ENCODE measurements around the gene CERS6.

CERS6 gene

DNA sequence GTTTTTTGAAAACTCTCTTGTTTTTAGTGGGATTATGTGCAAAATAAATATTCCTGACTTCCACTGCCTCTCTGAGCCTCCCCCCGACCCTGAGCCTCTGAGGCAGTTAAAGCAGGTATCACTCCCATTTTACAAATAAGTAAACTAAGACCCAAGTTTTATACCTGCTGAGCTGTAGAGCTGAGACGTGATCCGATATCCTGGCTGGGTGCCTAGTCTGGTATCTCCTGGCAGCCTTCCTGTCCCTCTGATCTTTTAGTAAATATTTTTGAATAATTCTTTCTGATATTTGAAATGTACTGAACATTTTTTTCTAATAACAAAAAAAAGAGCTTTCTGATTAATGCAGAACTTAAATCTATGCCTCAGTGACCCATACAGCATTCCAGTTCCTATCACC is 238.1 kb downstream of the CERS6 start:
- no peak for TF ChIP-seq CTCF (IDR thresholded peaks at IDR 0.05)
- TF ChIP-seq ZFX (IDR thresholded peaks at IDR 0.05; ENCODE audit: borderline replicate concordance): no peak

DNA sequence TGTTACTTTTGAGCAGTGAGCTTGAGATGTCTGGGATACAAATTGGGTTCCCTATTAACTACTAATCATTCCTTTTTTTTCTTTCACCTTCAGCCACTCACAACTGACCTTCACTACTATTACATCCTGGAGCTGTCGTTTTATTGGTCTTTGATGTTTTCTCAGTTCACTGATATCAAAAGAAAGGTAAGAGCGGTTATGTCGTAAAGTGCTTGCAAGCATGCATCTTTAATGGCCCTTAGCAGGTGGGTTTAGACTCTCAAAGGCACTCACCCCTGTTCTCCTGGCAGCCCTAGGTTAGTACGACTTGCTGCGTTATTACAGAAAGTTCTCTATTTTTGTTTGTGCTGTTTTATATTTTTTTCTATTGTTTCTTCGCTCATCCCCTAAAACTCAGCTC is 238.8 kb downstream of the CERS6 start:
- no peak overlapping the region for H3K27ac ChIP-seq

More for the DNA sequence above, 238.1 kb downstream of the CERS6 start:
- no peak overlapping the region for H3K27ac ChIP-seq

DNA sequence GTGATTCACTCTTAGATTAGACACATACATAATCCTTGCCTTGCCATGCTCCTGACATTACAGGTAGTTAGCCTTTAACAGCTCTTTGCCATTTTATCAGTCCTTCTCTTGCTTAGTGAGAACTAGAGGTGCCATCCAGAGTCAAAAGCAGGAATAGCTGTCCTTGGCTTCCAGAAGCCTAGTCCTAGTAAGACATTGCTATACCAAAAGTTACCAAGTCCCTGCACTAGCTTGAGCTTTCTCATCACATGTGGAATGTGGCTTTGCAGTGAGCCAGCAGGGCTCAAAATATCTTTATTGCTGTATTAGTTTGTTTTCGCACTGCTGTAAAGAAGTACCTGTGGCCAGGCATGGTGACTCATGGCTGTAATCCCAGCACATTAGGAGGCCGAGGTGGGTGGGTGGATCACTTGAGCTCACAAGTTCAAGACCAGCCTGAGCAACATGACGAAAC is 241.6 kb downstream of the CERS6 start:
- no peak for TF ChIP-seq CTCF (IDR thresholded peaks at IDR 0.05)
- no peak for TF ChIP-seq ZFX (IDR thresholded peaks at IDR 0.05; ENCODE audit: borderline replicate concordance)

More for the DNA sequence above, 238.8 kb downstream of the CERS6 start:
- TF ChIP-seq ZFX (IDR thresholded peaks at IDR 0.05; ENCODE audit: borderline replicate concordance): no peak
- TF ChIP-seq CTCF (IDR thresholded peaks at IDR 0.05): no peak

GRCh38 chr2:168698969-168699368 is 242.9 kb downstream of the CERS6 start:
- no peak overlapping the region for H3K27ac ChIP-seq
- TF ChIP-seq ZFX (IDR thresholded peaks at IDR 0.05; ENCODE audit: borderline replicate concordance) (no peak), CTCF (IDR thresholded peaks at IDR 0.05) (no peak)

More for the DNA sequence above, 241.6 kb downstream of the CERS6 start:
- no peak overlapping the region for H3K27ac ChIP-seq

DNA sequence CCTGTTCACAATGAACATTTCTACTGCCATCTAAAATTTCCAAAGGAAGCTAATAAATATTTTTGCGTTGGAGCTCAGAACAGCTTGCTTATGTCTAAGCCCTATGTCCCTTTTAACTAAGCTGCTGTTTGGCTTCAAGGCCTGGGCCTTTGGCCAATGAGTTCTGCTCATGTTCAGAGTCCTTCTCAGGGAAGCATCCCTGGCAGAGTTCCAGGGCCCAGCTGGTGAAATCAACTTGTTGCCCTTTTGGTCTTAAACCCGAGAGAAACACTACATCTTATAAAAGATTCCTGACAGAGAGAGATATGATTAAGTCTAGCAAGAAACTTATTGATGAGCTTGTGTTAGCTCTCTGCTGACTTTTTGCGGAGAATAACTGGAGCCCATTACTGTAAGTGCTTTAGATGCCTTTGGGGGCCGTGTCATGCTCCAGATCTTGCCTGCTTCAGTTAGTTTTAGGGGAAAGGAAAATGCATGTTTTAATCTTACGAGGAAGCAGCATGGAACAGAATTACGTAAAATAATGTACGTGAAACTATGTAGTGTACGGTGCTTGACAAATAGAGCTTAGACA is 243.9 kb downstream of the CERS6 start:
- TF ChIP-seq ZFX (IDR thresholded peaks at IDR 0.05; ENCODE audit: borderline replicate concordance) (no peak), CTCF (IDR thresholded peaks at IDR 0.05) (no peak)
- H3K27ac ChIP-seq: no peak overlapping the region

DNA sequence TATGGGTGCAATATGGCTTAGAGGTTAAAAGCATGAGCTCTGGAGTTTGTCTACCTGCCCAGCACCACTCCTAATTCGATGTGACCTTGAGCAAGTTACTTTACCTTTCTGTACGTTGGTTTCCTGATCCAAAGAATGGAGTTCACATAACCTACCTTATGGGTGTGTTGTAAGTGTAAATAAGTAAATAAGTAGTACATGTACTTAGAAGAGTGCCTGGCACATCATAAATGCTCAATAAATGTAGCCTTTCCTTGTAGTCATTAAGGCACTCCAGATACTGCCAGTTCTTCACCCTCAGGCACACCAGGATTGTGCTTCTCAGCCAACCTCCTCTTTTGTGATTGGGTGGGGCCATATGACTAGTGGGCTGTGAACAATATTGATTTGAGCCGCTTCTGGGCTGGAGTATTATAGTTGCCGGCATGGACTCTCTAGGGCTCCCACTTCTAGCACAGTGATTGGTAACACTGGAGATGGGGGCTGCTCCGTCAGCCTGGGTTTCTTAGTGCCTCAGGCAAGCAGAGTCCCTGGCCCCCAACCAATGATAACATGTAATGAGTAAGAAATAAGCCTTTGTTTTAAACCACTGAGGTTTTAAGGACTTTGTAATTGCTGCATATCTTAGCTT is 244.7 kb downstream of the CERS6 start:
- no peak for TF ChIP-seq ZFX (IDR thresholded peaks at IDR 0.05; ENCODE audit: borderline replicate concordance)
- TF ChIP-seq CTCF (IDR thresholded peaks at IDR 0.05): no peak
- H3K27ac ChIP-seq: no peak overlapping the region

DNA sequence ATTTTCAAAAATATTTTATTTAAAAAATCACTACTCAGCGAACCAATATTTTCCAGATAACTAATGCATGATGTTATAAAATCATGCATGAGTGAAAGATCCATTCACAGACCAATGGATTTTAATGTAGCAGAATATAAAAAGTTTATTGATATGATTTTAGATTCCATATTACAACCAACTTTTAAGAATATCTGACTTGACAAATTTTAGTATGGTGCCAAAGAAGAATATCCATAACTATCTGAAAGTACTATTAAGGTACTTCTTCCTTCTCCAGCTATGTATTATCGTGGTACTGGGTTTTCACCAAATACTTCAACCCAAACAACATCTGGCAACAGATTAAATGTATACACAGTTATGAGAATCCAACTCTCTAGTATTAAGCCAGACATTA is 246.5 kb downstream of the CERS6 start:
- no peak overlapping the region for H3K27ac ChIP-seq
- TF ChIP-seq CTCF (IDR thresholded peaks at IDR 0.05) (no peak), ZFX (IDR thresholded peaks at IDR 0.05; ENCODE audit: borderline replicate concordance) (no peak)

Data from 22Rv1 (cell line).